Naive thymus-derived CD8-positive, alpha-beta T cell (primary cell): ENCODE results near the gene TMPRSS11E. TPM values are rescaled to one million over a fixed set of nuclear protein-coding genes. Genes with fewer than 3 reads are reported as not detected.
"Not testable (repeated sequence)": the region's sequence is repeated elsewhere in the genome, so short reads cannot be mapped to it uniquely, and the experiment has no call there.

ENCODE experiments used
- ATAC-seq, 2 donors: fragments of 150-1000 bp; cut with Tn5 transposase in 1 of 2; sonication (Bioruptor Pico), chemical (Tn5 transposase) in 1 of 2; 1 replicate in 1 of 2; 2 replicates in 1 of 2; pipeline ENCODE4 v1.10.0; 2021; ENCODE audit warnings: mild to moderate bottlenecking in 2 of 2, moderate library complexity in 2 of 2
- POLR2A ChIA-PET: fragments of 350-600 bp; sonication (Branson Sonifier 250); formaldehyde crosslinking; loops from one replicate; lab custom pipeline; 2021; ENCODE audit warnings: antibody characterized with exemption; lab: Charles Lee
- DNase-seq, 10 donors: peaks; one replicate each; pipeline versions ENCODE4 v3.0.0 to v3.0.0-alpha.2; 2020 to 2022
- H3K27ac Mint-ChIP-seq, 10 donors: one replicate each; pipeline ENCODE4 v1.8.0; 2020 to 2022; ENCODE audit warnings: mild to moderate bottlenecking in 10 of 10, mixed read lengths in 10 of 10, moderate library complexity in 4 of 10, inconsistent platforms in 1 of 10
- H3K27me3 Mint-ChIP-seq, 5 donors: one replicate each; pipeline ENCODE4 v1.8.0; 2021 to 2022; ENCODE audit warnings: mixed read lengths in 5 of 5
- H3K36me3 Mint-ChIP-seq, 3 donors: one replicate each; pipeline ENCODE4 v1.8.0; 2020 to 2022; ENCODE audit warnings: mixed read lengths in 3 of 3, mild to moderate bottlenecking in 2 of 3, inconsistent platforms in 1 of 3
- H3K4me1 Mint-ChIP-seq, 4 donors: one replicate each; pipeline ENCODE4 v1.8.0; 2021 to 2022; ENCODE audit warnings: mixed read lengths in 4 of 4
- H3K4me3 Mint-ChIP-seq, 10 donors: one replicate each; pipeline ENCODE4 v1.8.0; 2020 to 2022; ENCODE audit warnings: mild to moderate bottlenecking in 10 of 10, mixed read lengths in 10 of 10, moderate library complexity in 6 of 10, inconsistent platforms in 1 of 10
- H3K9me3 Mint-ChIP-seq, 9 donors: one replicate each; pipeline ENCODE4 v1.8.0; 2020 to 2022; ENCODE audit warnings: mixed read lengths in 9 of 9, mild to moderate bottlenecking in 3 of 9, inconsistent platforms in 1 of 9, moderate library complexity in 1 of 9
- polyA plus RNA-seq, 3 donors: library from polyadenylated mRNA; unstranded; fragments of 300-500 nt; fragmentation: Illumina TruSeq; gene quantifications; one replicate each; pipeline ENCODE4 v1.2.3, GENCODE V29; 2021
- total RNA-seq, 8 experiments: library from RNA in 2 of 8; stranded (reverse) in 2 of 8; gene quantifications; one replicate each; pipeline ENCODE4 v1.2.3 and lab custom pipeline; 2021 to 2026

TMPRSS11E gene
- total and polyA plus RNA-seq, 5 experiments from 2014 or later, result 0.40 TPM; not detected in 4

DNA sequence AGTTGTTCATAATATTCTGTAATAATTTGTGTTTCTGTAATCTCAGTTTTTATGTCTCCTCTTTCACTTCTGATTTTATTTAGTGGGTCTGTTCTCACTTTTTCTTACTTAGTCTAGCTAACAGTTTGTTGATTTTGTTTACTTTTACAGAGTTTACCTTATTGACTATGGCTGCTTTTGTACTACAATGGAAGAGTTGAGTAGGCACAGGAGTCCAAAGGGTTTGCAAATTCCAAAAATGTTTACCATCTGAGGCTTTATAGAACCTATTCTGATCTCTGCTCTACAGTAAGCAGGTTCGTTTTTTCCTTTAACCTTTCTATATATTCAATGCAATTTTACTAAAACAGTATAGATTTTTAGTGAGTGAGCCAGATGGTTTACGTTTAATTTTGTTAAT, 73.7 kb downstream of the TMPRSS11E start:
- Mint-ChIP-seq H3K36me3 (no peaks in the 10 kb centered on the region), H3K4me1 (no peaks in the 10 kb centered on the region), H3K9me3 (peaks cover 0 to 4% (median 0%) of the 10 kb centered on the region in 9 donors), H3K4me3 (no peak overlapping the region), H3K27ac (no peak overlapping the region), H3K27me3 (no peaks in the 10 kb centered on the region)
- ATAC-seq (no peak), DNase-seq (no peak)
- POLR2A ChIA-PET, result no interaction called here

DNA sequence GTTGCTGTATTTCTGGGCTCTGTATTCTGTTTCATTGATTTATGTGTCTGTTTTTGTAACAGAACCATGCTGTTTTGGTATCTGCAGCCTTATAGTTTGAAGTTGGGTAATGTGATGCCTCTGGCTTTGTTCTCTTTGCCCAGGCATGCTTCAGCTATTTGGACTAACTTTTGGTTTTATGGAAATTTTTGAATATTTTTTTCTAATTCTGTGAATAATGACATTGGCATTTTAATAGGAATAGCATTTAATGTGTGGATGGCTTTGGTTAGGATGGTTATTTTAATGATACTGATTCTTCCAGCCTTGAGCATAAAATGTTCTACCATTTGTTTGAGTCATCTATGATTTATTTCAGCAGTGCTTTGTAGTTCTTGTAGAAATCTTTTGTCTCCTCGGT, 75.0 kb downstream of the TMPRSS11E start:
- H3K9me3 Mint-ChIP-seq, H3K4me3 Mint-ChIP-seq, POLR2A ChIA-PET, DNase-seq, H3K27ac Mint-ChIP-seq, H3K27me3 Mint-ChIP-seq, H3K4me1 Mint-ChIP-seq, H3K36me3 Mint-ChIP-seq, ATAC-seq: not testable (repeated sequence)

DNA sequence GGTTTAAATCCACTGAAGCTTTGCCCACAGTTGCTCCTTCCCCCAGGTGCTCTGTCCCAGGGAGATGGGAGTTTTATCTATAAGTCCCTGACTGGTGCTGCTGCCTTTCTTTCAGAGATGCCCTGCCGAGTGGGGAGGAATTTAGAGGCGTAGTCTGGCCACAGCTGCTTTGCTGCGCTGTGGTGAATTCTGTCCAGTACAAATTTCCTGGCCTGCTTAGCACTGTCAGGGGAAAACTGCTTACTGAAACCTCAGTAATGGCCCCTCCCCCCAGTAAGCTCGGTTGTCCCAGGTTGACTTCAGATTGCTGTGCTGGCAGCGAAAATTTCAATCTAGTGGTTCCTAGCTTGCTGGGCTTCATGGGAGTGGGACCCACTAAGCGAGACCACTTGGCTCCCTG, 88.7 kb downstream of the TMPRSS11E start:
- no peak for ATAC-seq
- Mint-ChIP-seq H3K9me3 (peaks cover 0 to 32% (median 11%) of the 10 kb centered on the region in 9 donors), H3K4me1 (peaks cover 0 to 1% (median 0%) of the 10 kb centered on the region in 4 donors), H3K27me3 (peaks cover 0 to 10% (median 0%) of the 10 kb centered on the region in 5 donors), H3K4me3 (no peak overlapping the region), H3K36me3 (peaks cover 0 to 6% (median 6%) of the 10 kb centered on the region in 3 donors), H3K27ac (no peak overlapping the region)
- no peak for DNase-seq
- POLR2A ChIA-PET, result no interaction called here

DNA sequence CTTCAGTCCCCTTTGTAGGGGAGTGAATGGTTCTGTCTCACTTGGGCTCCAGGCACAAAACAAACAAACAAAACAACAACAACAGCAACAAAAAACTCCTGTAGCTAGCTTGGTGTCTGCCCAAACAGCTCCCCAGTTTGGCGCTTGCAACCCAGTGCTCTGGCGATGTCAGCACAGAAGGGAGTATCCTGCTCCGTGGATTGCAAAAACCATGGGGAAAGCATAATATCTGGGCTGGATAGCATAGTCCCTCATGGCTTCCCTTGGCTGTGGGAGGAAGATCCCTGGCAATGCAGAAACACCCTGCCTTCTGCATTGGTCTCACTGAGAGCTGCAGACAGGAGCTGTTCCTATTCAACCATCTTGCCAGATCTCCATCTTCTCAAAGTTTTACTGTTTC, 89.1 kb downstream of the TMPRSS11E start:
- no peak overlapping the region for H3K27ac Mint-ChIP-seq

DNA sequence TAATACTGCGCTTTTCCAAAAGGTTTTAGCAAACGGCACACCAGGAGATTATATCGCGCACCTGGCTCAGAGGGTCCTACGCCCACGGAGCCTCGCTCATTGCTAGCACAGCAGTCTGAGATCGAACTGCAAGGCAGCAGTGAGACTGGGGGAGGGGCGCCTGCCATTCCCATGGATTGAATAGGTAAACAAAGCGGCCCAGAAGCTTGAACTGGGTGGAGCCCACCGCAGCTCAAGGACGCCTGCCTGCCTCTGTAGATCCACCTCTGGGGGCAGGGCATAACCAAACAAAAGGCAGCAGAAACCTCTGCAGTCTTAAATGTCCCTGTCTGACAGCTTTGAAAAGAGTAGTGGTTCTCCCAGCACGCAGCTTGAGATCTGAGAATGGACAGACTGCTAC, 95.5 kb downstream of the TMPRSS11E start:
- not testable (repeated sequence) for ATAC-seq, H3K27ac Mint-ChIP-seq

More for the DNA sequence above, 89.1 kb downstream of the TMPRSS11E start:
- ATAC-seq (no peak), DNase-seq (no peak)
- H3K36me3 Mint-ChIP-seq, result peaks cover 0 to 6% (median 4%) of the 10 kb centered on the region in 3 donors
- H3K27me3 Mint-ChIP-seq, result peaks cover 0 to 12% (median 0%) of the 10 kb centered on the region in 5 donors
- peaks cover 0 to 28% (median 11%) of the 10 kb centered on the region in 9 donors for H3K9me3 Mint-ChIP-seq
- POLR2A ChIA-PET, result no interaction called here
- H3K4me1 Mint-ChIP-seq, result peaks cover 0 to 1% (median 0%) of the 10 kb centered on the region in 4 donors
- no peak overlapping the region for H3K4me3 Mint-ChIP-seq

More for the DNA sequence above, 95.5 kb downstream of the TMPRSS11E start:
- H3K4me1 Mint-ChIP-seq, H3K36me3 Mint-ChIP-seq, DNase-seq, H3K4me3 Mint-ChIP-seq, POLR2A ChIA-PET: not testable (repeated sequence)
- H3K27me3 Mint-ChIP-seq, result peaks cover 0 to 34% (median 12%) of the 10 kb centered on the region in 5 donors
- peaks cover 0 to 25% (median 0%) of the 10 kb centered on the region in 9 donors for H3K9me3 Mint-ChIP-seq

Other genes with a start within 250 kb of the TMPRSS11E start
- gene TMPRSS11B, start 201.8 kb upstream of the TMPRSS11E start, total RNA-seq, result not detected
- not detected for gene TMPRSS11B, start 201.8 kb upstream of the TMPRSS11E start, polyA plus RNA-seq
- 100 to 1,000 TPM; 251 to 261 TPM for gene YTHDC1, start 97.4 kb upstream of the TMPRSS11E start, total RNA-seq
- 10 to 100 TPM; 22.4 to 39.3 (median 29.9) TPM for gene YTHDC1, start 97.4 kb upstream of the TMPRSS11E start, polyA plus RNA-seq
- gene UGT2B17, start 128.9 kb downstream of the TMPRSS11E start, total RNA-seq, result not detected
- gene UGT2B17, start 128.9 kb downstream of the TMPRSS11E start, polyA plus RNA-seq, result not detected
- gene UGT2B15, start 223.2 kb downstream of the TMPRSS11E start, total RNA-seq, result not detected
- not detected for gene UGT2B15, start 223.2 kb downstream of the TMPRSS11E start, polyA plus RNA-seq